HepG2 (cell line): ENCODE measurements around the gene AGRN. TPM values are rescaled to one million over a fixed set of nuclear protein-coding genes. Genes with fewer than 3 reads are reported as not detected.

Source experiments
- HMGA1 ChIP-seq: sonication (generic); formaldehyde crosslinking; conservative IDR thresholded peaks from 2 replicates; pipeline ENCODE4 v1.4.0; 2020; ENCODE audit warnings: missing genetic modification reagents
- IRX3 ChIP-seq: sonication (generic); formaldehyde crosslinking; IDR thresholded peaks from 2 replicates; pipeline ENCODE4 v1.8.1; 2023; ENCODE audit warnings: mild to moderate bottlenecking, low read depth, missing genetic modification reagents, borderline replicate concordance
- KDM5A ChIP-seq: fragments of 200-600 bp; sonication (generic); IDR thresholded peaks from 2 replicates; pipeline ENCODE4 v1.7.0; 2018; ENCODE audit warnings: antibody characterized with exemption, mild to moderate bottlenecking, low read length, borderline replicate concordance
- KLF6 ChIP-seq: IDR thresholded peaks from 2 replicates; pipeline ENCODE4 v1.8.0; 2016; ENCODE audit warnings: missing biosample characterization, missing genetic modification reagents
- RAD51 ChIP-seq: fragments of 450-650 bp; IDR thresholded peaks from 2 replicates; pipeline ENCODE4 v1.6.1; 2016; ENCODE audit warnings: borderline replicate concordance
- SAP130 ChIP-seq: IDR thresholded peaks from 2 replicates; pipeline ENCODE4 v1.6.1; 2016; ENCODE audit warnings: low read depth
- SATB2 ChIP-seq: sonication (generic); formaldehyde crosslinking; IDR thresholded peaks from 2 replicates; pipeline ENCODE4 v1.5.0; 2020; ENCODE audit warnings: missing genetic modification reagents
- SMARCE1 ChIP-seq: fragments of 450-650 bp; IDR thresholded peaks from 2 replicates; pipeline ENCODE4 v1.6.1; 2017; ENCODE audit warnings: borderline replicate concordance
- SMYD3 ChIP-seq: sonication (generic); formaldehyde crosslinking; IDR thresholded peaks from 2 replicates; pipeline ENCODE4 v1.8.1; 2023; ENCODE audit warnings: mild to moderate bottlenecking, missing genetic modification reagents
- SRY ChIP-seq: sonication (generic); formaldehyde crosslinking; IDR thresholded peaks from 2 replicates; pipeline ENCODE4 v1.8.0; 2022; ENCODE audit warnings: mild to moderate bottlenecking, missing genetic modification reagents
- ZFP62 ChIP-seq: sonication (generic); formaldehyde crosslinking; IDR thresholded peaks from 2 replicates; pipeline ENCODE4 v1.4.0; 2020; ENCODE audit warnings: missing genetic modification reagents
- ZNF24 ChIP-seq: fragments of 450-650 bp; IDR thresholded peaks from 2 replicates; pipeline ENCODE4 v1.6.1; 2017; ENCODE audit warnings: antibody characterized with exemption, mild to moderate bottlenecking
- ZNF674 ChIP-seq: sonication (generic); formaldehyde crosslinking; IDR thresholded peaks from 2 replicates; pipeline ENCODE4 v1.5.0; 2020; ENCODE audit warnings: low read depth, mild to moderate bottlenecking, missing genetic modification reagents
- ZNF781 ChIP-seq: sonication (generic); formaldehyde crosslinking; IDR thresholded peaks from 2 replicates; pipeline ENCODE4 v1.5.1; 2020; ENCODE audit warnings: borderline replicate concordance, mild to moderate bottlenecking, missing genetic modification reagents; ENCODE audit errors: not compliant biosample characterization
- polyA plus RNA-seq, 8 experiments: library from polyadenylated mRNA; depleted of rRNA in 3 of 8; stranded (reverse) in 7 of 8; unstranded in 1 of 8; fragments of >200 nt; fragmentation: Illumina TruSeq in 4 of 8; extraction: Trizol in 4 of 8; gene quantifications; 2 replicates each; pipeline versions ENCODE4 v1.2.1 to v1.2.3, GENCODE V29; 2011 to 2016; ENCODE audit warnings: low read depth in 4 of 8, missing spikeins in 1 of 8, mixed read lengths in 1 of 8; ENCODE audit not compliant: insufficient read depth in 1 of 8
- total RNA-seq, 5 experiments: library from RNA; depleted of rRNA; stranded (reverse); fragments of >200 nt; fragmentation: Illumina TruSeq; extraction: Trizol; gene quantifications; 2 replicates each; pipeline ENCODE4 v1.2.3, GENCODE V29; 2016; ENCODE audit warnings: low read depth in 1 of 5
- TF ChIP-seq, protein P1 (sequence below): fragments of 450-650 bp; IDR thresholded peaks from 2 replicates; pipeline ENCODE4 v1.6.1; 2017; ENCODE audit warnings: mild to moderate bottlenecking
- TF ChIP-seq, protein P2 (sequence below): sonication (generic); formaldehyde crosslinking; IDR thresholded peaks from 2 replicates; pipeline ENCODE4 v1.5.0; 2020; ENCODE audit warnings: missing genetic modification reagents
- TF ChIP-seq, protein P3 (sequence below): sonication (generic); formaldehyde crosslinking; IDR thresholded peaks from 2 replicates; pipeline ENCODE4 v1.5.1; 2020; ENCODE audit warnings: missing genetic modification reagents, mild to moderate bottlenecking, borderline replicate concordance
- TF ChIP-seq, protein P4 (sequence below): sonication (generic); formaldehyde crosslinking; IDR thresholded peaks from 2 replicates; pipeline ENCODE4 v1.4.0; 2020; ENCODE audit warnings: mild to moderate bottlenecking, missing genetic modification reagents
- TF ChIP-seq, protein P5 (sequence below): sonication (generic); formaldehyde crosslinking; IDR thresholded peaks from 2 replicates; pipeline ENCODE4 v1.5.0; 2020; ENCODE audit warnings: mild to moderate bottlenecking, missing genetic modification reagents, borderline replicate concordance

The AGRN gene
- total and polyA plus RNA-seq, 2 of the 13 experiments (the other 11 are each of a cell fraction or from before 2014, with no cell fraction given), result 29.8 to 65.2 TPM

DNA sequence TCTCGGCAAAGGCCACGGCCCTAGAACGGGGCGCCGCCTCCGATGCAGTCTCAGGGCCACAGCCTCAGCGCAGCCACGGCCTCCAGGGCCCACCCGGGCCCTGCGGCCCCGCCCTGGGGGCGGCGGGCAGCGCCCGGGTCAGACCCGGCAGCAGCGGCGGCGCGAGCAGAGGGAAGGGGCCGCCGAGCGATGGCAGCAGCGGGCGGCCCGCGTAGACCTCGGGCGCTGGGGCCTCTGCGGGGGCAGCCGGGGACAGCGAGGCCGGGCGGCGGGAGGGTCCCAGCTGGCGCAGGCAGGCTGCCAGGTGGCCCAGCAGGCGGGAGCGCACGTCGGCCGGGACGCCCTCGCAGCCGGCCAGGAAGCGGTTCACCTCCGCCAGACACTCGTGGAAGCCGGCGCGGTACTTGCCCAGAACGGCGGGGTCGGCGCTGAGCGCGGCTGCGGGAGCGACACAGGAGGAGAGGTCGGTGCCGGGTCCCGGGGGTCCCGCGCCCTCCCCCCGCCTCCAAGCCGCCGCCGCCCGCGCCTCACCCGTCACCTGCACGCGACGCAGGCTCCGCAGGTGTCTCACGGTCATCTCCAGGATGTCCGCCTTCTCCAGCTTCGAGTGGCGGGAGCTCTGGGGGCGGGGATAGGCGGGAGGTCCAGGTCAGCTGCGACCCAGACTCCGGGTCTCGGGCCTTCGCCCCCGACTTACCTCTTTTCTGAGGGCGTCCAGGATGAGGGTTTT, 20.8 kb upstream of the AGRN start (continued):
- TF ChIP-seq ZNF674 (no peak), KLF6 (no peak), ZFP62 (no peak), HMGA1 (CRISPR knock-in tag) (no peak), SMARCE1 (no peak), SRY (CRISPR knock-in tag) (no peak), ZNF781 (no peak), RAD51 (no peak), KDM5A (no peak), SATB2 (CRISPR knock-in tag) (no peak), SAP130 (CRISPR knock-in tag) (peak; percentile 39; the same call in 1 of the 2 replicates), IRX3 (CRISPR knock-in tag) (no peak), ZNF24 (no peak), SMYD3 (CRISPR knock-in tag) (no peak)
- TF ChIP-seq, protein P1, sequence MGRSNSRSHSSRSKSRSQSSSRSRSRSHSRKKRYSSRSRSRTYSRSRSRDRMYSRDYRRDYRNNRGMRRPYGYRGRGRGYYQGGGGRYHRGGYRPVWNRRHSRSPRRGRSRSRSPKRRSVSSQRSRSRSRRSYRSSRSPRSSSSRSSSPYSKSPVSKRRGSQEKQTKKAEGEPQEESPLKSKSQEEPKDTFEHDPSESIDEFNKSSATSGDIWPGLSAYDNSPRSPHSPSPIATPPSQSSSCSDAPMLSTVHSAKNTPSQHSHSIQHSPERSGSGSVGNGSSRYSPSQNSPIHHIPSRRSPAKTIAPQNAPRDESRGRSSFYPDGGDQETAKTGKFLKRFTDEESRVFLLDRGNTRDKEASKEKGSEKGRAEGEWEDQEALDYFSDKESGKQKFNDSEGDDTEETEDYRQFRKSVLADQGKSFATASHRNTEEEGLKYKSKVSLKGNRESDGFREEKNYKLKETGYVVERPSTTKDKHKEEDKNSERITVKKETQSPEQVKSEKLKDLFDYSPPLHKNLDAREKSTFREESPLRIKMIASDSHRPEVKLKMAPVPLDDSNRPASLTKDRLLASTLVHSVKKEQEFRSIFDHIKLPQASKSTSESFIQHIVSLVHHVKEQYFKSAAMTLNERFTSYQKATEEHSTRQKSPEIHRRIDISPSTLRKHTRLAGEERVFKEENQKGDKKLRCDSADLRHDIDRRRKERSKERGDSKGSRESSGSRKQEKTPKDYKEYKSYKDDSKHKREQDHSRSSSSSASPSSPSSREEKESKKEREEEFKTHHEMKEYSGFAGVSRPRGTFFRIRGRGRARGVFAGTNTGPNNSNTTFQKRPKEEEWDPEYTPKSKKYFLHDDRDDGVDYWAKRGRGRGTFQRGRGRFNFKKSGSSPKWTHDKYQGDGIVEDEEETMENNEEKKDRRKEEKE, result no peak
- TF ChIP-seq, protein P2, sequence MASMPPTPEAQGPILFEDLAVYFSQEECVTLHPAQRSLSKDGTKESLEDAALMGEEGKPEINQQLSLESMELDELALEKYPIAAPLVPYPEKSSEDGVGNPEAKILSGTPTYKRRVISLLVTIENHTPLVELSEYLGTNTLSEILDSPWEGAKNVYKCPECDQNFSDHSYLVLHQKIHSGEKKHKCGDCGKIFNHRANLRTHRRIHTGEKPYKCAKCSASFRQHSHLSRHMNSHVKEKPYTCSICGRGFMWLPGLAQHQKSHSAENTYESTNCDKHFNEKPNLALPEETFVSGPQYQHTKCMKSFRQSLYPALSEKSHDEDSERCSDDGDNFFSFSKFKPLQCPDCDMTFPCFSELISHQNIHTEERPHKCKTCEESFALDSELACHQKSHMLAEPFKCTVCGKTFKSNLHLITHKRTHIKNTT (CRISPR knock-in tag), result no peak
- TF ChIP-seq, protein P3, sequence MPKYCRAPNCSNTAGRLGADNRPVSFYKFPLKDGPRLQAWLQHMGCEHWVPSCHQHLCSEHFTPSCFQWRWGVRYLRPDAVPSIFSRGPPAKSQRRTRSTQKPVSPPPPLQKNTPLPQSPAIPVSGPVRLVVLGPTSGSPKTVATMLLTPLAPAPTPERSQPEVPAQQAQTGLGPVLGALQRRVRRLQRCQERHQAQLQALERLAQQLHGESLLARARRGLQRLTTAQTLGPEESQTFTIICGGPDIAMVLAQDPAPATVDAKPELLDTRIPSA, result no peak
- TF ChIP-seq, protein P4, sequence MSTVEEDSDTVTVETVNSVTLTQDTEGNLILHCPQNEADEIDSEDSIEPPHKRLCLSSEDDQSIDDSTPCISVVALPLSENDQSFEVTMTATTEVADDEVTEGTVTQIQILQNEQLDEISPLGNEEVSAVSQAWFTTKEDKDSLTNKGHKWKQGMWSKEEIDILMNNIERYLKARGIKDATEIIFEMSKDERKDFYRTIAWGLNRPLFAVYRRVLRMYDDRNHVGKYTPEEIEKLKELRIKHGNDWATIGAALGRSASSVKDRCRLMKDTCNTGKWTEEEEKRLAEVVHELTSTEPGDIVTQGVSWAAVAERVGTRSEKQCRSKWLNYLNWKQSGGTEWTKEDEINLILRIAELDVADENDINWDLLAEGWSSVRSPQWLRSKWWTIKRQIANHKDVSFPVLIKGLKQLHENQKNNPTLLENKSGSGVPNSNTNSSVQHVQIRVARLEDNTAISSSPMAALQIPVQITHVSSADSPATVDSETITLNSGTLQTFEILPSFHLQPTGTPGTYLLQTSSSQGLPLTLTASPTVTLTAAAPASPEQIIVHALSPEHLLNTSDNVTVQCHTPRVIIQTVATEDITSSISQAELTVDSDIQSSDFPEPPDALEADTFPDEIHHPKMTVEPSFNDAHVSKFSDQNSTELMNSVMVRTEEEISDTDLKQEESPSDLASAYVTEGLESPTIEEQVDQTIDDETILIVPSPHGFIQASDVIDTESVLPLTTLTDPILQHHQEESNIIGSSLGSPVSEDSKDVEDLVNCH (CRISPR knock-in tag), result no peak
- TF ChIP-seq, protein P5, sequence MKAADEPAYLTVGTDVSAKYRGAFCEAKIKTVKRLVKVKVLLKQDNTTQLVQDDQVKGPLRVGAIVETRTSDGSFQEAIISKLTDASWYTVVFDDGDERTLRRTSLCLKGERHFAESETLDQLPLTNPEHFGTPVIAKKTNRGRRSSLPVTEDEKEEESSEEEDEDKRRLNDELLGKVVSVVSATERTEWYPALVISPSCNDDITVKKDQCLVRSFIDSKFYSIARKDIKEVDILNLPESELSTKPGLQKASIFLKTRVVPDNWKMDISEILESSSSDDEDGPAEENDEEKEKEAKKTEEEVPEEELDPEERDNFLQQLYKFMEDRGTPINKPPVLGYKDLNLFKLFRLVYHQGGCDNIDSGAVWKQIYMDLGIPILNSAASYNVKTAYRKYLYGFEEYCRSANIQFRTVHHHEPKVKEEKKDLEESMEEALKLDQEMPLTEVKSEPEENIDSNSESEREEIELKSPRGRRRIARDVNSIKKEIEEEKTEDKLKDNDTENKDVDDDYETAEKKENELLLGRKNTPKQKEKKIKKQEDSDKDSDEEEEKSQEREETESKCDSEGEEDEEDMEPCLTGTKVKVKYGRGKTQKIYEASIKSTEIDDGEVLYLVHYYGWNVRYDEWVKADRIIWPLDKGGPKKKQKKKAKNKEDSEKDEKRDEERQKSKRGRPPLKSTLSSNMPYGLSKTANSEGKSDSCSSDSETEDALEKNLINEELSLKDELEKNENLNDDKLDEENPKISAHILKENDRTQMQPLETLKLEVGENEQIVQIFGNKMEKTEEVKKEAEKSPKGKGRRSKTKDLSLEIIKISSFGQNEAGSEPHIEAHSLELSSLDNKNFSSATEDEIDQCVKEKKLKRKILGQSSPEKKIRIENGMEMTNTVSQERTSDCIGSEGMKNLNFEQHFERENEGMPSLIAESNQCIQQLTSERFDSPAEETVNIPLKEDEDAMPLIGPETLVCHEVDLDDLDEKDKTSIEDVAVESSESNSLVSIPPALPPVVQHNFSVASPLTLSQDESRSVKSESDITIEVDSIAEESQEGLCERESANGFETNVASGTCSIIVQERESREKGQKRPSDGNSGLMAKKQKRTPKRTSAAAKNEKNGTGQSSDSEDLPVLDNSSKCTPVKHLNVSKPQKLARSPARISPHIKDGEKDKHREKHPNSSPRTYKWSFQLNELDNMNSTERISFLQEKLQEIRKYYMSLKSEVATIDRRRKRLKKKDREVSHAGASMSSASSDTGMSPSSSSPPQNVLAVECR (CRISPR knock-in tag), result peak; percentile 53; the same call in 1 of the 2 replicates
